GM12878 (cell line): Measurements from ENCODE around the gene SLC30A4. TPM values are rescaled to one million over a fixed set of nuclear protein-coding genes. Genes with fewer than 3 reads are reported as not detected.

Experiments
- ATAC-seq: fragments of 200-7000 bp; cut with Tn5 transposase; 3 replicates; pipeline ENCODE4 v1.9.1; 2020; ENCODE audit warnings: mild to moderate bottlenecking, moderate library complexity
- BruUV-seq: library from RNA; stranded (reverse); fragments of 400-500 nt; replicated peaks from 2 replicates; lab custom pipeline; 2021; lab: Mats Ljungman, UMichigan
- CTCF ChIA-PET: fragments of 300-600 bp; sonication (Branson Sonifier 250); formaldehyde crosslinking; extraction: SDS; loops from one replicate; lab custom pipeline; 2021; ENCODE audit warnings: inconsistent platforms; lab: Yijun Ruan, JAX
- POLR2A ChIA-PET: fragments of 350-600 bp; formaldehyde crosslinking; extraction: SDS; loops from one replicate; lab custom pipeline; 2021; ENCODE audit warnings: inconsistent platforms; lab: Charles Lee
- RAD21 ChIA-PET: fragments of 300-600 bp; sonication (Branson Sonifier 250); formaldehyde crosslinking; loops from one replicate; lab custom pipeline; 2023; ENCODE audit warnings: antibody characterized with exemption; ENCODE audit not compliant: unreplicated experiment; lab: Charles Lee
- SMC1A ChIA-PET: fragments of 300-600 bp; sonication (Branson Sonifier 250); formaldehyde crosslinking; loops from one replicate; lab custom pipeline; 2023; ENCODE audit not compliant: unreplicated experiment, uncharacterized antibody; lab: Charles Lee
- DNase-seq: peaks from one replicate; pipeline ENCODE4 v3.0.0-alpha.2; 2011; ENCODE audit warnings: low read depth, low spot score
- FAIRE-seq: peaks from 3 replicates; lab custom pipeline; 2011; peaks lifted over from hg19 to GRCh38; lab: Jason Lieb, UNC
- H2AFZ ChIP-seq: 2 replicates; pipeline ENCODE4 v1.6.0; 2011; ENCODE audit warnings: low read depth, low read length, control low read depth; ENCODE audit not compliant: control insufficient read depth
- H3K27ac ChIP-seq: 2 replicates; pipeline ENCODE4 v1.5.1; 2011; ENCODE audit warnings: control low read depth; ENCODE audit not compliant: control insufficient read depth, insufficient read depth
- H3K27me3 ChIP-seq, 2 experiments: replicated peaks in 1 of 2; 2 replicates each; pipeline versions ENCODE4 v1.6.0 to v1.6.1; 2011; ENCODE audit warnings: low read length in 1 of 2; ENCODE audit not compliant: control insufficient read depth in 2 of 2, insufficient read depth in 2 of 2
- H3K36me3 ChIP-seq, 2 experiments: 2 replicates each; pipeline ENCODE4 v1.5.1; 2011; ENCODE audit warnings: low read length in 1 of 2; ENCODE audit not compliant: control insufficient read depth in 2 of 2, insufficient read depth in 2 of 2
- H3K4me1 ChIP-seq: 2 replicates; pipeline ENCODE4 v1.6.1; 2011; ENCODE audit warnings: mild to moderate bottlenecking, low read length, moderate library complexity, mixed read lengths; ENCODE audit not compliant: control insufficient read depth, insufficient read depth
- H3K4me2 ChIP-seq: 2 replicates; pipeline ENCODE4 v1.6.0; 2011; ENCODE audit warnings: control low read depth; ENCODE audit not compliant: control insufficient read depth, insufficient read depth
- H3K4me3 ChIP-seq: fragments of 200-600 bp; sonication (generic); 2 replicates; pipeline ENCODE4 v1.5.1; 2016
- H3K79me2 ChIP-seq: 2 replicates; pipeline ENCODE4 v1.6.0; 2011; ENCODE audit warnings: low read length; ENCODE audit not compliant: control insufficient read depth, insufficient read depth
- H3K9ac ChIP-seq: 2 replicates; pipeline ENCODE4 v1.8.0; 2011; ENCODE audit warnings: low read length, control low read depth, mixed read lengths; ENCODE audit not compliant: control insufficient read depth, insufficient read depth
- H3K9me3 ChIP-seq: replicated peaks from 3 replicates; pipeline ENCODE4 v1.5.1; 2011; ENCODE audit warnings: mild to moderate bottlenecking, low read length; ENCODE audit not compliant: control insufficient read depth, insufficient read depth
- H4K20me1 ChIP-seq: 2 replicates; pipeline ENCODE4 v1.6.0; 2011; ENCODE audit not compliant: control insufficient read depth, insufficient read depth
- ATF7 ChIP-seq: fragments of 450-650 bp; IDR thresholded peaks from 2 replicates; pipeline ENCODE4 v1.6.1; 2016; ENCODE audit warnings: low read depth, mild to moderate bottlenecking
- BACH1 ChIP-seq: fragments of 450-650 bp; IDR thresholded peaks from 2 replicates; pipeline ENCODE4 v1.6.1; 2017; ENCODE audit warnings: mild to moderate bottlenecking, borderline replicate concordance
- BHLHE40 ChIP-seq, 2 experiments: fragments of 450-650 bp in 1 of 2; IDR thresholded peaks; 2 replicates each; pipeline ENCODE4 v1.6.1; 2011 to 2017; ENCODE audit warnings: low read depth in 2 of 2, borderline replicate concordance in 1 of 2, improper control_type of control experiment in 1 of 2, low read length in 1 of 2, mild to moderate bottlenecking in 1 of 2
- EED ChIP-seq: sonication (generic); IDR thresholded peaks from 2 replicates; pipeline ENCODE4 v1.6.1; 2016; ENCODE audit warnings: antibody characterized with exemption, low read depth
- EGR1 ChIP-seq, 2 experiments: IDR thresholded peaks; 1 replicate in 1 of 2; 2 replicates in 1 of 2; pipeline ENCODE4 v1.6.1; 2011 to 2012; ENCODE audit warnings: low read depth in 2 of 2, low read length in 2 of 2, borderline replicate concordance in 1 of 2, mild to moderate bottlenecking in 1 of 2, moderate library complexity in 1 of 2
- GATAD2B ChIP-seq: fragments of 450-650 bp; conservative IDR thresholded peaks from 2 replicates; pipeline ENCODE4 v1.6.1; 2017; ENCODE audit warnings: low read depth, mild to moderate bottlenecking, moderate library complexity
- HDGF ChIP-seq: fragments of 450-650 bp; IDR thresholded peaks from 2 replicates; pipeline ENCODE4 v1.6.1; 2016; ENCODE audit warnings: antibody characterized with exemption
- IRF4 ChIP-seq: IDR thresholded peaks from 2 replicates; pipeline ENCODE4 v1.6.1; 2011; ENCODE audit warnings: low read depth, low read length
- PAX5 ChIP-seq: IDR thresholded peaks from 2 replicates; pipeline ENCODE4 v1.6.1; 2011; ENCODE audit warnings: low read depth, low read length, borderline replicate concordance
- RAD21 ChIP-seq: IDR thresholded peaks from 2 replicates; pipeline ENCODE4 v1.6.1; 2011; ENCODE audit warnings: mild to moderate bottlenecking, low read depth, low read length, moderate library complexity; ENCODE audit not compliant: insufficient read depth
- SMARCA5 ChIP-seq: fragments of 450-650 bp; IDR thresholded peaks from 2 replicates; pipeline ENCODE4 v1.6.1; 2017; ENCODE audit warnings: mild to moderate bottlenecking
- YY1 ChIP-seq: IDR thresholded peaks from 2 replicates; pipeline ENCODE4 v1.6.1; 2011; ENCODE audit warnings: low read depth, mild to moderate bottlenecking, low read length
- ZBED1 ChIP-seq: IDR thresholded peaks from 2 replicates; pipeline ENCODE4 v1.6.1; 2016; ENCODE audit warnings: borderline replicate concordance
- ZNF384 ChIP-seq: IDR thresholded peaks from 2 replicates; pipeline ENCODE4 v1.6.1; 2012; ENCODE audit warnings: low read depth, mild to moderate bottlenecking, low read length, improper control_type of control experiment, borderline replicate concordance
- ZNF622 ChIP-seq: fragments of 450-650 bp; IDR thresholded peaks from 2 replicates; pipeline ENCODE4 v1.6.1; 2017; ENCODE audit warnings: mild to moderate bottlenecking, inconsistent platforms
- ZSCAN29 ChIP-seq: fragments of 450-650 bp; IDR thresholded peaks from 2 replicates; pipeline ENCODE4 v1.6.1; 2017; ENCODE audit warnings: mild to moderate bottlenecking, moderate library complexity
- WGBS: methylation state at CpG from one replicate; pipeline ENCODE4 v1.1.6; 2016; ENCODE audit warnings: low lambda C conversion rate; ENCODE audit not compliant: insufficient replicate concordance, insufficient coverage; ENCODE audit errors: missing lambda C conversion rate; 5-methylcytosine and 5-hydroxymethylcytosine counted together
- in situ Hi-C: fragments of 300-500 bp; cut with MboI; formaldehyde crosslinking; loops from 9 replicates; pipeline ENCODE4 v1.14.3; 2018; ENCODE audit warnings: mixed read lengths
- intact Hi-C: fragments of 100-400 bp; cut with micrococcal nuclease; formaldehyde crosslinking; loops from one replicate; pipeline ENCODE4 v1.14.2; 2022; ENCODE audit not compliant: unreplicated experiment
- polyA plus RNA-seq, 11 experiments: library from polyadenylated mRNA; depleted of rRNA in 4 of 11; unstranded in 6 of 11; stranded (reverse) in 5 of 11; fragments of >200 nt; fragmentation: Nextera tagmentation in 4 of 11; fragmentation: Illumina TruSeq in 1 of 11; extraction: Ambion mirVana in 4 of 11; extraction: Trizol in 1 of 11; gene quantifications; 1 replicate in 1 of 11; 2 replicates in 10 of 11; pipeline versions ENCODE4 v1.2.1 to v1.2.3, GENCODE V29; 2011 to 2016; ENCODE audit warnings: inconsistent platforms in 2 of 11, missing spikeins in 2 of 11, low read depth in 1 of 11
- total RNA-seq, 4 experiments: library from RNA; depleted of rRNA in 3 of 4; stranded (reverse); fragments of >200 nt in 3 of 4; fragmentation: Illumina TruSeq in 1 of 4; extraction: Trizol in 1 of 4; gene quantifications; 2 replicates each; pipeline versions ENCODE4 v1.2.1 to v1.2.3, GENCODE V29; 2013 to 2021
- TF ChIP-seq, protein P1 (sequence below): fragments of 450-650 bp; IDR thresholded peaks from 2 replicates; pipeline ENCODE4 v1.6.1; 2017; ENCODE audit warnings: mild to moderate bottlenecking, moderate library complexity
- TF ChIP-seq, protein P2 (sequence below): IDR thresholded peaks from 2 replicates; pipeline ENCODE4 v1.6.1; 2012; ENCODE audit warnings: low read depth, low read length, improper control_type of control experiment
- TF ChIP-seq, protein P3 (sequence below): fragments of 450-650 bp; IDR thresholded peaks from 2 replicates; pipeline ENCODE4 v1.6.1; 2017; ENCODE audit warnings: borderline replicate concordance

The SLC30A4 gene
- total and polyA plus RNA-seq, 10 of the 15 experiments (the other 5 are each of a cell fraction or from before 2014, with no cell fraction given): 0.05 to 0.31 (median 0.20) TPM

DNA sequence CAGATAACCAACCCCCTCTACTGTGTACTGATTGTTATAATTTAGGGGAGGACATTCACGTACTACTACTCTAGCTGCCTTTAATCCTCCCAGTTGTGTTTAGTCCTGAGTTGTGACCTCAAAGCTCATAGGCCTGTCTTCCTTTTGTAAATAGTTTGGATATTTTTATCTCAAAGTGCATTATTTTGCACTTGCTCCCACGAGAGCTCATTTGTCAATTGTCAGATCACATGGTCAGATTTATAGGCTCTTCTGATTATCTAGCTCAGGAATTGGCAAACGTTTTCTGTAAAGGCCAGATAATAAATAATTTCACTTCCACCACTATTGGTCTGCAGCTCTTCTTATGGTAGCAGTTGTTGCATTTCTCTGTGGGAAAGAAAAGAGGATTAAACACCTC lies 14.4 kb upstream of the SLC30A4 start (continued):
- TF ChIP-seq ZBED1 (no peak), BACH1 (no peak), GATAD2B (no peak), RAD21 (no peak), SMARCA5 (no peak), YY1 (no peak), EGR1 (IDR thresholded peaks at IDR 0.05; ENCODE audit: borderline replicate concordance in 1 of 2, low read depth in 2 of 2, low read length in 2 of 2) (no peak)
- TF ChIP-seq, protein P1, sequence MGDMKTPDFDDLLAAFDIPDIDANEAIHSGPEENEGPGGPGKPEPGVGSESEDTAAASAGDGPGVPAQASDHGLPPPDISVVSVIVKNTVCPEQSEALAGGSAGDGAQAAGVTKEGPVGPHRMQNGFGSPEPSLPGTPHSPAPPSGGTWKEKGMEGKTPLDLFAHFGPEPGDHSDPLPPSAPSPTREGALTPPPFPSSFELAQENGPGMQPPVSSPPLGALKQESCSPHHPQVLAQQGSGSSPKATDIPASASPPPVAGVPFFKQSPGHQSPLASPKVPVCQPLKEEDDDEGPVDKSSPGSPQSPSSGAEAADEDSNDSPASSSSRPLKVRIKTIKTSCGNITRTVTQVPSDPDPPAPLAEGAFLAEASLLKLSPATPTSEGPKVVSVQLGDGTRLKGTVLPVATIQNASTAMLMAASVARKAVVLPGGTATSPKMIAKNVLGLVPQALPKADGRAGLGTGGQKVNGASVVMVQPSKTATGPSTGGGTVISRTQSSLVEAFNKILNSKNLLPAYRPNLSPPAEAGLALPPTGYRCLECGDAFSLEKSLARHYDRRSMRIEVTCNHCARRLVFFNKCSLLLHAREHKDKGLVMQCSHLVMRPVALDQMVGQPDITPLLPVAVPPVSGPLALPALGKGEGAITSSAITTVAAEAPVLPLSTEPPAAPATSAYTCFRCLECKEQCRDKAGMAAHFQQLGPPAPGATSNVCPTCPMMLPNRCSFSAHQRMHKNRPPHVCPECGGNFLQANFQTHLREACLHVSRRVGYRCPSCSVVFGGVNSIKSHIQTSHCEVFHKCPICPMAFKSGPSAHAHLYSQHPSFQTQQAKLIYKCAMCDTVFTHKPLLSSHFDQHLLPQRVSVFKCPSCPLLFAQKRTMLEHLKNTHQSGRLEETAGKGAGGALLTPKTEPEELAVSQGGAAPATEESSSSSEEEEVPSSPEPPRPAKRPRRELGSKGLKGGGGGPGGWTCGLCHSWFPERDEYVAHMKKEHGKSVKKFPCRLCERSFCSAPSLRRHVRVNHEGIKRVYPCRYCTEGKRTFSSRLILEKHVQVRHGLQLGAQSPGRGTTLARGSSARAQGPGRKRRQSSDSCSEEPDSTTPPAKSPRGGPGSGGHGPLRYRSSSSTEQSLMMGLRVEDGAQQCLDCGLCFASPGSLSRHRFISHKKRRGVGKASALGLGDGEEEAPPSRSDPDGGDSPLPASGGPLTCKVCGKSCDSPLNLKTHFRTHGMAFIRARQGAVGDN: no peak
- TF ChIP-seq, protein P2, sequence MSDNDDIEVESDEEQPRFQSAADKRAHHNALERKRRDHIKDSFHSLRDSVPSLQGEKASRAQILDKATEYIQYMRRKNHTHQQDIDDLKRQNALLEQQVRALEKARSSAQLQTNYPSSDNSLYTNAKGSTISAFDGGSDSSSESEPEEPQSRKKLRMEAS: no peak

DNA sequence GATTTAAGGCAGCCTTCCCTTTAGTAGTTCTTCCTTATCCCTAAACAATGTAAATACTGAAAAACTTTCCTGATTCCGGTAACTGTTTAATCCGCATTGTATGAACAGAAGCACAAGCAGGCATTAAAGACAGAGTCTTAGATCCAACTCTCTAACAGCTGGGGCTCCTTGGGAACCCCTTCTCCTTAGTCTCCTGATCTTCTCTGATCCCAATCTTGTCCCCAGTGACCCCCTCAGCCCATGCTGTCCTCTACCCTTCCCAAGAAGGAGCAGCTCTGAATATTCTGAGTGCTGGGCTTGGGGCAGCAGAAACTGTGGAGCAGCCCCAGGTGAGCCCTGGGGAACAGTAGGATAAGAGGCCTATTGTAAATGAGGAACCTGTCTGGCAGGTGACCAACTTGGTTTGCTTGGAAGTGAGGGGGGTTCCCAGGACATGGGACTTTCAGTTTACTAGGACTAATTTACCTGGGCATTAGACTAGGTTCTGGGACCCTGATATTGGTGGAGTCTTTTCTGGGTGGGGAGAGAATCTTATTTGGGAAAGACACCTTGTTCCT lies 13.0 kb upstream of the SLC30A4 start:
- Histone ChIP-seq H3K27me3 (no peaks in the 10 kb centered on the region), H3K9me3 (no peaks in the 10 kb centered on the region), H3K9ac (no peak overlapping the region), H3K4me2 (no peak overlapping the region), H3K4me1 (no peaks in the 10 kb centered on the region), H3K79me2 (no peaks in the 10 kb centered on the region), H4K20me1 (no peaks in the 10 kb centered on the region), H3K4me3 (no peak overlapping the region), H2AFZ (no peak overlapping the region), H3K36me3 (no peaks in the 10 kb centered on the region), H3K27ac (no peak overlapping the region)
- RAD21 ChIA-PET: no interaction called here
- POLR2A ChIA-PET: no interaction called here
- in situ Hi-C loops (no loop called here), intact Hi-C loops (no loop called here)
- ATAC-seq (no peak), DNase-seq (no peak), FAIRE-seq (no peak)
- CTCF ChIA-PET: interaction anchor here (1.3 kb wide), 1 partner anchor 9 kb away, joined by 3 read pairs; no protein-coding TSS in a partner anchor
- SMC1A ChIA-PET: interaction anchor here (0.7 kb wide), 1 partner anchor 8 kb away, joined by 3 read pairs; no protein-coding TSS in a partner anchor
- WGBS: 89% methylated on average over 2 of the region's 2 CpGs
- no TSS peak for BruUV-seq
- TF ChIP-seq ZNF622 (no peak), PAX5 (no peak), GATAD2B (no peak), BACH1 (no peak), EED (no peak), ZSCAN29 (no peak), ATF7 (no peak), ZNF384 (no peak), HDGF (no peak), BHLHE40 (IDR thresholded peaks at IDR 0.05; ENCODE audit: borderline replicate concordance in 1 of 2, low read depth in 2 of 2, low read length in 1 of 2) (no peak), IRF4 (no peak)
- TF ChIP-seq, protein P3, sequence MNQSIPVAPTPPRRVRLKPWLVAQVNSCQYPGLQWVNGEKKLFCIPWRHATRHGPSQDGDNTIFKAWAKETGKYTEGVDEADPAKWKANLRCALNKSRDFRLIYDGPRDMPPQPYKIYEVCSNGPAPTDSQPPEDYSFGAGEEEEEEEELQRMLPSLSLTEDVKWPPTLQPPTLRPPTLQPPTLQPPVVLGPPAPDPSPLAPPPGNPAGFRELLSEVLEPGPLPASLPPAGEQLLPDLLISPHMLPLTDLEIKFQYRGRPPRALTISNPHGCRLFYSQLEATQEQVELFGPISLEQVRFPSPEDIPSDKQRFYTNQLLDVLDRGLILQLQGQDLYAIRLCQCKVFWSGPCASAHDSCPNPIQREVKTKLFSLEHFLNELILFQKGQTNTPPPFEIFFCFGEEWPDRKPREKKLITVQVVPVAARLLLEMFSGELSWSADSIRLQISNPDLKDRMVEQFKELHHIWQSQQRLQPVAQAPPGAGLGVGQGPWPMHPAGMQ: no peak
